Right kidney (tissue), 9 donors: ENCODE measurements around the gene PLEKHA4.
"Not testable (repeated sequence)": the region's sequence is repeated elsewhere in the genome, so short reads cannot be mapped to it uniquely, and the experiment has no call there.

ENCODE experiments used
- DNase-seq: peaks from one replicate; pipeline ENCODE4 v3.0.0-alpha.2; 2016
- long read RNA-seq, 8 donors: transcript quantifications; one replicate each; lab custom pipeline, GENCODE V29; 2026

The PLEKHA4 gene
- long read RNA-seq, donor 1, partial matches to known transcripts: 12 of 16 reads
- long read RNA-seq, donor 1, other reads (novel, unspliced or antisense): 0 of 16 reads
- long read RNA-seq, donor 2, partial matches to known transcripts: 5,894 of 6,015 reads
- long read RNA-seq, donor 2, other reads (novel, unspliced or antisense): 120 of 6,015 reads
- long read RNA-seq, donor 3, partial matches to known transcripts: 35 of 36 reads
- long read RNA-seq, donor 3, other reads (novel, unspliced or antisense): 0 of 36 reads
- long read RNA-seq, donor 4, partial matches to known transcripts: 11 of 15 reads
- long read RNA-seq, donor 4, other reads (novel, unspliced or antisense): 0 of 15 reads
- long read RNA-seq, donor 5, partial matches to known transcripts: 5 of 8 reads
- long read RNA-seq, donor 5, other reads (novel, unspliced or antisense): 0 of 8 reads
- long read RNA-seq, donor 6, partial matches to known transcripts: 5 of 8 reads
- long read RNA-seq, donor 6, other reads (novel, unspliced or antisense): 0 of 8 reads
- long read RNA-seq, donor 7, partial matches to known transcripts: 6 of 6 reads
- long read RNA-seq, donor 7, other reads (novel, unspliced or antisense): 0 of 6 reads
- long read RNA-seq, donor 8, partial matches to known transcripts: 5 of 6 reads
- long read RNA-seq, donor 8, other reads (novel, unspliced or antisense): 0 of 6 reads

GRCh38 chr19:48868114-48868886 is at the start of gene PLEKHA4:
TSS of gene PLEKHA4 (minus strand) at chr19:48868617. CDS start at chr19:48867620, 997 bp downstream.
- DNase-seq: peak; percentile 68

- DNase-seq: no peak
These were observed 49.7 kb upstream of the PLEKHA4 start for GRCh38 chr19:48918071-48918470.

DNA sequence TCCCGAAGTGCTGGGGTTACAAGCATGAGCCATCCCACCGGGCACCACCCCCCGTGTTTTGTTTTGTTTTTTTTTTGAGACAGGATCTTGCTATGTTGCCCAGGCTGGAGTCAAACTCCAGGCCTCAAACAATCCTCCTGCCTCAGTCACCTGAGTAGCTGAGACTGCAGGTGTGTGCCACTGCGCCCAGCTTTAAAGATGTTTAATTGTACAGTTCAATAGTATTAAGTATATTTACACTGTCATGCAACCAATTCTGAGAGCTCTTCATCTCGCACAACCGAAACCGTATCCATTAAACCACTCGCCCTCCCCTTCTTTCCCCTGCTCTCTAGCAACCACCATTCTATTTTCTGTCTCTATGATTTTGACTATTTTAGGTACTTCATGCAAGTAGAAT is 47.3 kb upstream of the PLEKHA4 start:
- DNase-seq: no peak

DNA sequence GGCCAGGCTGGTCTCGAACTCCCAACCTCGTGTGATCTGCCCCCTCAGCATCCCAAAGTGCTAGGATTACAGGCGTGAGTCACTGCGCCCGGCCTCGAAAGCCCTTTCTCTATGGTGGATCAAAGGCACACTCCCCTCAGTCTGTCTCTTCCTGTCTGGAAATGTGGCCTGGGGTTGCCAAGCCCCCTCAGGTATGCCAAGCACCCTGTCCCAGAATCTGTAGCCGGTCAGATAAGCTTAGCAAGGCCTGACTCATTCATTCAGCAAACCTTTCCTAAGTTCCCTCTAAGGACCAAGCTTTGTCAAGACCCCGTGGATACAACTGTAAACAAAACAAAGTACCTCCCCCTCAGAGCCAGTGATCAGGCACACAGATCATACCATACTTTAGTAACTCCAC is 45.8 kb upstream of the PLEKHA4 start:
- DNase-seq: no peak

DNA sequence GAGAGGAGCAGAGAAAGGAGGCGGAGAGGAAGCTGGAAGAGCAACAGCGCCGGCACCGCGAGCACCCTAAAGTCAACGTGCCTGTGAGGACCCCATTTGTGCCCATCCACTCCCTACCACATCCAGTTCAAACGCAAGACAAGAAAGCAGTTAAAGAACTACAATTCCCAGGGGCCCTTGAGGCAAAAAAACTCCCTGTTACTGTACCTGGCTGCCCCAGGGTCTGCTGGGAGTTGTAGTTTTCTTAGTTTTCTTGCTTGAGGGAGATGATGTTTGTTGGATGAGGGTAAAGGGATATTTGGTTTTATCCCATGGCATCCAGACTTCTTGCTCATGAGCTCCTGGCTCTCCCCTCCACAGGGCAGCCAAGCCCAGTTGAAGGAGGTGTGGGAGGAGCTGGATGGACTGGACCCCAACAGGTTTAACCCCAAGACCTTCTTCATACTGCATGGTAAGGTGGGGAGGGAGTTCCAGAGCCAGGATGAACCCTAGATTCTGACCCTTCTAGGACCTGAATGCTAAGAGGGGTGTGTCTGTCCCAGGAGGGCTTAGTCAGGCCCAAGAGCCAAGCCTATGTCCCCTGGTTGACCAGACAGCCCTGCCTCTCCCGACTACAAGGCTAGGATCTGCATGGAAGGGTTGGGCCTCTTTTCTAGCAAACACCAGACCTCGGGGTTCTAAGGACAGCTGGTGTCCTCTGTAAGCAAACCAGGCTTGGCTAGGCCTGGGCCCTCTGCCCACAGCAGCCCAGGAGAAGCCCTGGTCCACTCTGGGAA is 44.9 kb upstream of the PLEKHA4 start:
- no peak for DNase-seq

GRCh38 chr19:48910803-48911202 is 42.4 kb upstream of the PLEKHA4 start:
- DNase-seq: no peak

GRCh38 chr19:48909424-48910077 is 41.1 kb upstream of the PLEKHA4 start:
- DNase-seq: not testable (repeated sequence)

DNA sequence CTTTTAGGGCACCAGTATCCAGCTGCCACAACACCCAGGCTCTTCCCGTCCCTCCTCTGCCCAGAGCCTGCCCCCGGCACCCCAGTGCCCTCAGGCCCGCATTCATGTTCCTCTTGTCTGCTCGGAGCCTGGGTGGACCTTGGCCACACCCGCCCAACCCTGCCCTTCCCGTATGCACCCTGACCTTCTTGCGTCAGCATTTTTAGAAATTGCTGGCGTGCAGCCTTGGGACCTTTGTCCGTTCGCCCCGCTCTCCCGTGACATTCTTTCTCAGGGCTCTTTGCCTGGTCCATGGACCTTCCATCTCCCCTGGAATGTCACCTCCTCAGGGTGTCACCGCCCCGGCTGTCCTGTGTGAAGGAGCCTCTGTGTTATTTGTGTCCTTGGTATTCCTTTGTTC is 39.3 kb upstream of the PLEKHA4 start:
- DNase-seq: no peak

DNA sequence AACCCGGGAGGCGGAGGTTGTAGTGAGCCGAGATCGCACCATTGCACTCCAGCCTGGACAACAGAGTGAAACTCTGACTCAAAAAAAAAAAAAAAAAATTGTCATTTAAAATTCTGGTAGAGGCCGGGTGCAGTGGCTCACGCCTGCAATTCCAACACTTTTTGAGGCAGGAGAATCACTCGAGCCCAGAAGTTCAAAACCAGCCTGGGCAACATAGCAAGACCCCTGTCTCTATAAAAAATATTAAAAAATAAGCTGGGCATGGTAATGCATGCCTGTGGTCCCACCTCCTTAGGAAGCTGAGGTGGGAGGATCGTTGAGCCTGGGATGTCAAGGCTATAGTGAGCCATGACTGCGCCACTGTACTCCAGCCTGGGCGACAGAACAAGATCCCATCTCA is 37.9 kb upstream of the PLEKHA4 start:
- no peak for DNase-seq

DNA sequence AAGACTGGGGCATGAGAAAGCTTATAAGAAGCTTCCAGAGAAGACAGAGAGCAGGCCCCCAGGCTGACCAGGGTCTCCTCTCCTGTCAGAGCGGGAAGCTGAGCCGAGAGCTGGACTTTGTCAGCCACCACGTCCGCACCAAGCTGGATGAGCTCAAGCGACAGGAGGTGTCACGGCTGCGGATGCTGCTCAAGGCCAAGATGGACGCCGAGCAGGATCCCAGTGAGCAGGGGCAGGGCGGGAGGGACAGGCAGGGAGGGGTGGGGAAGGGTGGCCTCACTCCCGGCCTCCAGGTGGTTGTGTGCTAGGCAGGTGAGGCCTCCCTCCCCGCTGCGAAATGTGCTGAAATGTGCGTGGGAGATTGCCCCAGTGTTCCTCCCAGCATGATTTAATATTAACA is 37.2 kb upstream of the PLEKHA4 start:
- DNase-seq: no peak

DNA sequence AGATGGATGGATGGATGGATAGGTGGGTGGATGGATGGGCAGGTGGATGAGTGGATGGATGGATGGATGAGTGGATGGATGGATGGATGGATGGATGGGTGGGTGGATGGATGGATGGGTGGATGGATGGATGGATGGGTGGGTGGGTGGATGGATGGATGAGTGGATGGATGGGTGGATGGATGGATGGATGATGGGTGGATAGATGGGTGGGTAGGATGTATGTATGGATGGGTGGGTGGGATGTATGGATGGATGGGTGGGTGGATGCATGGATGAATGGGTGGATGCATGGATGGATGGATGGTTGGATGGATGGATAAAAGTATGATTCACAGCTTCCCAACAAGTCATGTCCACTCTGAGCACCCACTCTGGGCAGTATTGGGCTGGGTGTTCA is 35.4 kb upstream of the PLEKHA4 start:
- DNase-seq: not testable (repeated sequence)

DNA sequence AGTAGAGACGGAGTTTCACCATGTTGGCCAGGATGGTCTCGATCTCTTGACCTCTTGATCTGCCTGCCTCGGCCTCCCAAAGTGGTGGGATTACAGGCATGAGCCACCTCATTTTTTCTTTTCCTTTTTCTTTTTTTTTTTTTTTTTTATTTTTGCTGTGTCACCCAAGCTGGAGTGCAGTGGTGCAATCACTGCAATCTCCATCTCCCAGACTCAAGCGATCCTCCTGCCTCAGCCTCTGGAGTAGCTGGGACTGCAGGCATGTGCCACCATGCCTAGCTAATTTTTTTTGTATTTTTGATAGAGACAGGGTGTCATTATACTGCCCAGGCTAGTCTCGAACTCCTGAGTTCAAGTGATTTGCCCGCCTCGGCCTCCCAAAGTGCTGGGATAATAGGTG is 33.9 kb upstream of the PLEKHA4 start:
- DNase-seq: not testable (repeated sequence)

- DNase-seq: peak; percentile 30
These were observed 32.3 kb upstream of the PLEKHA4 start for GRCh38 chr19:48900477-48901406.

GRCh38 chr19:48899781-48900476 is 31.5 kb upstream of the PLEKHA4 start, which contains the start of gene NUCB1:
TSS of gene NUCB1 (plus strand) at chr19:48900312. CDS start at chr19:48900797, 485 bp downstream.
- DNase-seq: peak; percentile 92

- DNase-seq: not testable (repeated sequence)
These were observed 31.0 kb upstream of the PLEKHA4 start for GRCh38 chr19:48899386-48899749.

DNA sequence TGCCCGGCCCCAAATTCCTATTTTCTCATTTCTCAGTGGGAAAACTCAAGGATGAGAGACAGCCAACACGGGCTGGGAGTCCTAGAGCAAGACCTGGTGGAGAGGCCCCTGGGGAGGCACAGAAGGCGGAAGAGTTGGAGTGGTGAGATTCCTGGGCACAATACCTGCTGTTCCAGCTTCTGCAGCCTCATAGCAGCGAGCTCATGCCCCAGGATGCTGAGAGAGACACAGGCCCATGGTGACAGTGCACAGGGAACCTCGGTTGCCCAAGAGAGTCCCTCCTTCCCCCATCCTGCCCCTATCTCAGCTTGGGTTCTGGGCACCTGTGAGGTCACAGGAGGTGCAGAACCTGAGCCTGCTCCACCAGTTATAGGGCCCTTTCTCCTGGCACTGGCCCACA is 28.8 kb upstream of the PLEKHA4 start:
- no peak for DNase-seq

DNA sequence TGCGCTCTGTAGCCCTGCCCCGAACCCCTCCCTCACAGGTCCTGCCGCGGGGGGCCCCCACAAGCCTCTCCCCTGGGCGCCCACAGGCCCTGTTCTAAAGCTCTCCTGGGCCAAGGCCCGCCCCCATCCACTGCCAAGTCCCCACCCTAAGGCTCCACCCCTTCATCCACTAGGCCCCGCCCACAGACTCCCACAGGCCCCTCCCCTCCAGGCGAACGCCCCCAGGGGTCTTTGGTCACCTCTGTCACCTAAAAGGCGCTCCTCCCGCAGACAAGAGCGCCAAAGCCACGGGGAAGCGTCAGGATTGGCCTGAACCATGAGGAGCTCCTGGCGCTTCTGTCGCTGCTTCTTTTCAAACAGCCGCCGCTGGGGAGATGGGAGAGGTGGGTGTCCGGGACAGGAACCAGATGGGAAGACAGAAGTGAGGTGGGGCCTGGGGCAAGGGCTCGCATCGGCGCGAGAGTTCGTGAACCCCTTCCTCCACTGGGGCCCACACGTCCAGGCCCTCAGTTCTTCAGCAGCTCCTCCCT is 27.8 kb upstream of the PLEKHA4 start:
- peak; percentile 60 for DNase-seq

DNA sequence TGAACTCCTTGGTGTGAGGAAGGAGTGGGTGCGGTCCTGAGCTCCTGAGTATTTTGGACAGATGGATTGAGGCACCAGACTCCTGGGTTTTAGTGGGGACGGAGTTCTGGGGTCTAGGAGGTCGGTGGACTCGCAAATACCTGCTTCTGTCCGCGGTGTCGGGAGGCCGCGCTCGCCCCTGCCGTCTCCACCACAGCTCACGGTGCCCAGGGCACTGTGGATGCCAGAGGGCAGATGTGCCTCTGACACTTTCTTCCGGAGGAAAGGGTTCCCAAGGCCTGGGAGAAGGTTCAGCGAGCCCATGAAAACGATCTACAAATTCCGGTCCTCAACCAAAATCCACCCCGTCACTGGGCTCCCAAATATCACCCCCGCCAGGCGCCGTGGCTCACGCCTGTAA is 26.8 kb upstream of the PLEKHA4 start:
- DNase-seq: no peak

DNA sequence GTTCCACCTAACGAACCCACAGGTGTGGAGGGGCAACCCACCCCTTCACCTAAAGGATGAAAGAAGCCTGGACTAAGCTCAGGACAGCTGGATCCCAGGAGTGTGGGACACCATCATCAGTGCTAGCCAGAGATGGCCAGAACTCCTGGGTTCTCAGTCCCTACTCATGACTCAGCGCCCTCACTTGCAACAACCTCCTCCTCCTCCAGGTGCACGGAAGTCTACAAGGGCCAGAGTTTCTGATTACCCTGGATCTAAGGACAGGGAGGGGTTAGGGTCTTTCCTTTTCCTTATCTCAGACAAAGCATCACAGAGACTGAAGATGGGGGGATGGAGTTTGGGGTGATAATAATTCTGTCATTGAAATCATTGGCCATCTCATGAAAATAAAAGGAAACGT is 22.1 kb upstream of the PLEKHA4 start:
- no peak for DNase-seq
